T-helper 2 cell (primary cell): Measurements from ENCODE around the gene PRELID3B.
"Not testable (repeated sequence)": the region's sequence is repeated elsewhere in the genome, so short reads cannot be mapped to it uniquely, and the experiment has no call there.

Source experiments
- DNase-seq, 5 experiments: peaks; one replicate each; pipeline versions ENCODE4 v3.0.0 to v3.0.0-alpha.2; 2012 to 2022

Gene PRELID3B

GRCh38 chr20:59048681-59049030, 6.1 kb upstream of the PRELID3B start:
- no peak for DNase-seq

- peak in 1 of 5 experiments; percentile 72 for DNase-seq
These were observed 5.5 kb upstream of the PRELID3B start for GRCh38 chr20:59047938-59048680.

- no peak for DNase-seq
These were observed 4.3 kb upstream of the PRELID3B start for GRCh38 chr20:59046862-59047261.

GRCh38 chr20:59044796-59045195, 2.2 kb upstream of the PRELID3B start:
- DNase-seq, result no peak

- no peak for DNase-seq
These were observed 1.7 kb upstream of the PRELID3B start for GRCh38 chr20:59044295-59044694.

- DNase-seq, result no peak
These were observed 1.1 kb upstream of the PRELID3B start for GRCh38 chr20:59043698-59044097.

- peak; percentile 90 to 95 (median 92) for DNase-seq
These were observed 428 bp upstream of the PRELID3B start for GRCh38 chr20:59042796-59043631.

- DNase-seq, result not testable (repeated sequence)
These were observed 1.1 kb downstream of the PRELID3B start for GRCh38 chr20:59041487-59041886.

- DNase-seq, result no peak
These were observed 1.9 kb downstream of the PRELID3B start for GRCh38 chr20:59040667-59041066.

GRCh38 chr20:59039233-59039632, 3.4 kb downstream of the PRELID3B start:
- peak in 1 of 5 experiments; percentile 52 for DNase-seq

GRCh38 chr20:59037386-59037785, 5.2 kb downstream of the PRELID3B start:
- no peak for DNase-seq

- DNase-seq, result no peak
These were observed 7.2 kb downstream of the PRELID3B start for GRCh38 chr20:59035381-59035780.

GRCh38 chr20:59033616-59034165, 8.9 kb downstream of the PRELID3B start:
- no peak for DNase-seq

- DNase-seq, result no peak
These were observed 9.5 kb downstream of the PRELID3B start for GRCh38 chr20:59033093-59033492.

- DNase-seq, result no peak
These were observed 9.9 kb downstream of the PRELID3B start for GRCh38 chr20:59032713-59033059.

GRCh38 chr20:59032023-59032712, 10.4 kb downstream of the PRELID3B start, which contains the start of gene ATP5F1E:
TSS of gene ATP5F1E (minus strand) at chr20:59032335. CDS start at chr20:59032251, 84 bp downstream.
- DNase-seq, result peak; percentile 95 to 98 (median 96)

- peak in 2 of 5 experiments; percentile 32 to 64 for DNase-seq
These were observed 11.0 kb downstream of the PRELID3B start for GRCh38 chr20:59031564-59032022.

GRCh38 chr20:59030911-59031563, 11.5 kb downstream of the PRELID3B start:
- no peak for DNase-seq

- no peak for DNase-seq
These were observed 13.8 kb downstream of the PRELID3B start for GRCh38 chr20:59028812-59029211.

GRCh38 chr20:59027741-59028320, 14.8 kb downstream of the PRELID3B start:
- no peak for DNase-seq

- DNase-seq, result no peak
These were observed 15.5 kb downstream of the PRELID3B start for GRCh38 chr20:59026904-59027740.
